NCI-H82 treated with DMSO at 0.1 percent for 48 hours (cell line): Measurements from ENCODE around the gene NTM.

Experiments
- DNase-seq: peaks from one replicate; lab custom pipeline; 2025; ENCODE audit not compliant: unreplicated experiment; lab: John Stamatoyannopoulos, UW

Gene NTM

GRCh38 chr11:131979364-131979763 lies 608.9 kb downstream of the NTM start:
- peak; percentile 17 for DNase-seq

DNA sequence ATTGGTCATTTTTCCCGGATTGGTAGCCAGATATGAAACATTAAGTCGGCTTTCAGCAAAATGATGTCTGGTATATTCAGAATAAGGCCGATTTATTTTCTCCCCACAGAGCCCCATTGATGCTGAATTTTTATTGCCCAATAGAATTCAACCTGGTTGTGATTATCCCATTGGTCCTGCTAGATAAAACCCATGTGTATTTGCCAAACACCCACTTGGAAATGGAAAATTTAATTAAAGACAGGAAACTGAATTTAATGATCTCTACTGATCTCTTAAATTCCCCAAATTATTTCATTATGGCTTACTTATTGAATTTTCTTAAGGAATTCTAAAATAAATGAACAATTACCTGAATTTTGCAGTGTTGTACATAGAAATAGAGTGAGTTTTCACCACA lies 609.8 kb downstream of the NTM start:
- DNase-seq = no peak

- peak; percentile 53 for DNase-seq
Observed at GRCh38 chr11:131980888-131981668, 610.7 kb downstream of the NTM start.

- DNase-seq = no peak
Observed at GRCh38 chr11:131982154-131982553, 611.7 kb downstream of the NTM start.

GRCh38 chr11:131985846-131986301 lies 615.5 kb downstream of the NTM start:
- DNase-seq = no peak

DNA sequence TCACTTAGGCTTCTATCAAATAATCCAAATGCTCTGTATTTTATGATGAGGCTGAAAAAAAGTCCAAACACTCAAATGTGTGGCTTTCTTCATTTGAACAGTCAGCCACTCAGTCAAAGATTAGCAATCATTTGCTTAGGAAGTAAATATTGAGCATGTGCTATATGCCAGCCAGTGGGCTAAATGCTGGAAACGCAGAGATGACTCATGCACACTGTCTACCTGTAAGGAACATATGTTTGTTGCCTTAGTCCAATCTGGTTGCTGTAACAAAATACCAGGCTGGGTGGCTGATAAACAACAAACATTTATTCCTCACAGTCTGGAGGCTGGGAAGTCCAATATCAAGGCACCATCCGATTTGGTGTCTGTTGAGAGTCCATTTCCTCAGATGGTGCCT lies 617.3 kb downstream of the NTM start:
- no peak for DNase-seq

DNA sequence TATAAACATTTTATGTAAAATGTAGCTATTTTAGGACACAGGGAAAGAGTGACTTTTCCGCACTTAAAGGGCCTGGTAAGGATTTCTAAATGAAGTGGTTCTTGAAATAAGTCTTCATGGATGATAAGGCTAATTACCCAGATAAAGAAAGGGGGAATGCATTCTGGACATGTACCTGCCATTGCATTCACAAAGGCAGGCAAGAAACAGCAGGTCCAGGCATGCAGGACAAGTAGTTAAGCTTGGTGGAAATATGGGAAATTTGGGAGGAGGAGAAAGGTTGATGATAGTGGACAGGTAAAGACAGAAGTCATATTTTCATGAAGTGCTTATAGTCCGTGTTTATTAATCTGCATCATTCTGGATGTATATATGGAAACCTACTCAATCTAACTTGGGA lies 621.2 kb downstream of the NTM start:
- no peak for DNase-seq

DNA sequence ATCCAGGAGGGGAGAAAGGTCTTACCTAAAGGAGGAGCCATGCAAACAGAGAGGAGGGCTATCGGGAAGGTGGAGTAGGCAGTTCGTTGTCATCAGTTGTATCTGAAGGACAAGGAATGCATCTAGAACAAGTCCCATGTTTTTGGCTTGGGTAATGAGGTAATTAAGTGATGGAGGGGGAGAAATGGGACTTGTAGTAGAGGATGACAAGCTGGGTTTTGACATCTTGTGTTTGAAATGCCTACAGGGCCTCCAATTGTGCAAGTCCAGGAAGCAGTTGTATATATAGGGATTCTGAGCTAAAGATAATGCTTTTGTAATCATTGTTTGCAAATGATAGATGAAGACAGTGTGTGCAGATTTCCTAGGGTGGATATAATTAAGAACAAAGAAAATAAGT lies 622.8 kb downstream of the NTM start:
- DNase-seq = no peak

GRCh38 chr11:131998020-131998419 lies 627.6 kb downstream of the NTM start:
- DNase-seq = no peak

GRCh38 chr11:131999084-131999483 lies 628.7 kb downstream of the NTM start:
- no peak for DNase-seq

DNA sequence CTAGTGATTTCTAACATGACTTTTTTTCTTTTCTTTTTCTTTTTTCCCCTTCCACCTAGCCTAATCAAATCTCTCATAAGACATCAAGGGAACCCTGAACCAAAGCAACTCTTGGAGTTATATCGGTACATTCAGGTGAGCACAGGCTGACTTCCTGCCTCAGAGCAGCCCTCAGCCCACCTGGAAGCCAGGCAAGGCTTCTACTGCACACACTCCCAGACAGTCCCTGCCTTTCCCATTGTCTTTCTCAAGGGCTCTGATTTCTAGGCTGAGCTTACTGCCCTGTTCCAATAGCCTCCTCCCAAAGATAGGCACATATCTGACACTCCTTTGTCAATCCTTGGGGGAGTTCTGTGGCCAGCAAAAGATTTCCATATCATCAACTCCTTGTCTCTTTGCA lies 629.5 kb downstream of the NTM start:
- DNase-seq = no peak

DNA sequence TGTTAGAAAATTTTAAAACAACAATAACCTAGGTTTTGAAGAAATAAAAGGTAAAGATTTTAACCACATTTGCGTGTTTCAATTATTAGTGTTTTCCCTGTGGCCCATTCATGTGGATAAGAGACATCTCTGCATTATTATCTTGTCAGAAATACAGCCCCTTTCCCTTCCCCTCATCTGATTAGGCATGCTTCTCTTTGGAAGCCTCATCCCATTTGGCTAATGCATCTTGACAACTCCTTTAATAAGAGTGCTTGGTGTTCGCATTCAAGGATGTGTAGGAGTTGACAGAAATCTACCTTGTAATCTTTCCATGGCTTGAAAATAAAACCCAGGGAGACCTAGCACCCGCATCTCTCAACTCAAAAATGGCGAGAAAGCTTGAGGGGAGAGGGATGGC lies 635.5 kb downstream of the NTM start:
- DNase-seq = no peak

DNA sequence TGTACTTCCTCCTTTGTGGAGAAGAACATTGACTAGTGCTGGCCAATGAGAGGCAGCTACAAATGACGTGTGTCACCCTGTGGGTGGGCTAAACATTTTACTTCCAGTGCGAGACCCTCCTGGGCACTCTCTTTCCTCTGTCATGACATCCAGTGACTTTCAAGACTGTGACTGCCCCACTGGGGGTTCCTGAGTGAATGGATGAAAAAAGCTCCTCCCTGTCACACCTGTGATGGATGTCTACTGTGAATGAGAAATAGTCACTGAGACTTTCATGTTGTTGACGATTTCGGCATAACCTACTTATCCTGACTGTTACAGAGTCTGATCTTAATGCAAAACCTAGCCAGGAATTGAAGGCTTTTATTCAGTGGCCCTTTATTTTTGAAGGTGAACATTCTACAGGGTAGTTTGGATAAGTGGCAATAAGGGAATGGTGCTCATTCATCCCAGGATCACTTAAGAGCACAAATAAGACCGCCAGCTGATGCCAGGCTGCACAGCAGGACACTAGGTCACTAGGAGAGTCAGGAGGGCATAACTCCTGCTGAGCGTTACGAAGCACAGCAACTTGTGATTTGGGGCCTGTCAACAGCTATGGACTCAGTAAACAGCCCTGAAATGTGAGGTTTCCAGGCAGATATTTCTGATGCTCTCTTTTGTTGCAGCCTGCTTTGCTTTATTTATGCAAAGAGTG lies 636.6 kb downstream of the NTM start:
- DNase-seq = no peak

GRCh38 chr11:132008226-132008625 lies 637.8 kb downstream of the NTM start:
- no peak for DNase-seq

DNA sequence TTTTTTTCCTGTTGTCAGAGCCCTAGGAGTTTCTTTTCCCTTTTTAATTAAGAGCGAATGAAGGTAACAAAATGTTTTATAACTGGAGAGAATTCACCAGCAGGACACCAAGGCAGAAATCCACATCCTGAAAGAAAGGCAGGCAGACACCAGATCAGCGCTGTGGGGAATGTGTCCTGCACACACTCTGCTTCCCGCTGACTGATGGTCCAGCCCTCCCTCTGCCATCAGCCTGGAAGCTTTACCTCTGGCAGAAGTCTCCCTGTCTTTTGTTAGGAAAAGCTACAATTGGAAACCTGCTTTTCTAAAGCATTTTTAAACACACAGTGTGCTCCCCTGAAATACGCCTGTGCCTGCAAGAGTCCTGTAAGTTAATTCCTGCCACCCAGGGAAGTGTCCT lies 638.5 kb downstream of the NTM start:
- DNase-seq = no peak

DNA sequence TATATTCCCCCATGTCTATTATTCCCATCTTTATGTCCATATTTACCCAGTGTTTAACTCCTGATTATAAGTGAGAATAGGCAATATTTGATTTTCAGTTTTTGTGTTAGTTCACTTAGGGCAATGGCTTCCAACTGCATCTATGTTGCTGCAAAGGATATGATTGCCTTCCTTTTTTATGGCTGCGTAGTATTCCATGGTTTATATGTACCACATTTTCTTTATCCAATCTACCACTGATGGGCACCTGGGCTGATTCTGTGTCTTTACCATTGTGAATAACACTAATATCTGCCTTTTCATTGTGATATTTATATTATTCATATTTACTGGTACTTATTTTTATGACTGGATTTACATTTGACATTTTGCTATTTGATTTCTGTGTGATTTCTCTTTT lies 649.6 kb downstream of the NTM start:
- no peak for DNase-seq

DNA sequence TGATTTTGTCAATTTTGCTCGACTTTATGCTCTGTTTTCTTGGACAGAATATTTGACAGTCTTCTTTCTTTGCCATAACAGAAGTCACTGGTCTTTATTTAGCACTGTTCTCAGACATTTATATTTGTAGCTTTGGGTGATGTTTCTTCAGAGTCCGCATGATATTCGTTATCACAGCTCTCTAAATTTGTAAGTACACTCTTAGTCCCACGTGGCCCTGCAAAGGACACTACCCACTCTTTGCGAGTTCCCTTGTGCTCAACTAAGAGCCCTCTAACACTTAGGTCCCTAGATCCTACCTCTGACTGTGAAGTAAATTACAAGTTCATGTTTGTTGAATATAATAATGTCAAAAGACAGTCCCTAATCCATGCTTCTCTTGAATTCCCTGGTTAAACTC lies 651.9 kb downstream of the NTM start:
- DNase-seq = no peak

DNA sequence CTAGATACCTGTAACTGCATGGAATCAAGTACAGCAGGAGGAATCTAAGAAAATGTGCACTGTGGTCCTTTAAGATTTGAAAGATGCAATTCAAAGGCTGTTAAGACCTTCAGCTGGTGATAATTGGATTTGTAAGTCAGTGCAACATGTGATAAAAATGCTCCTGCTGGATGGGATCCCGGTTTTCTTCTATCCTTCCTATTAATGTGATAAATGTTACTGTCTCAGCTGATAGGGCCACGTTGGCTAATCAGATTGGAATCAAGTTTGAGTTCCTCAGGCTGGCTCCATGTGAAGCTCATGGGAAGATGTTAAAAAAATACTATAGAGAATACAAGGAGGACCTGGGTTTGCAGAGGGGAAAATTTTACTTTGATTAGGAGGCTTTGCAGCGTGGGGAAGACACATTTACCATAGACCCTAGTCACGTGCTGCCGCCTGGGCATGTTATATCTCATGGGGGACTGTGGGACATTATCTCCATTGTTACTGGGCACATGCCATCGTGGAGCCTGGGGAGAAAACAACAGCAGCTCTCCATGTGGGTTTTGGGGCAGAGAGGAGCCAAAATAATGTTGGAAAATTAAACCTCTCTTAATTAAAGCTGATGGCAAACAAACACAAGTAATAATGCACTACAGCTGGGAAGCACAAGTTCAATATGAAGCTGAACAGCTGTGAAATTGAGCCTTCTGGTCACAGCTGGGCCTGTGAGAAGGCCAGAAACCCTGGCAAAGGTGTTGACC lies 652.5 kb downstream of the NTM start:
- peak; percentile 56 for DNase-seq

- no peak for DNase-seq
Observed at GRCh38 chr11:132024587-132025295, 654.3 kb downstream of the NTM start.

DNA sequence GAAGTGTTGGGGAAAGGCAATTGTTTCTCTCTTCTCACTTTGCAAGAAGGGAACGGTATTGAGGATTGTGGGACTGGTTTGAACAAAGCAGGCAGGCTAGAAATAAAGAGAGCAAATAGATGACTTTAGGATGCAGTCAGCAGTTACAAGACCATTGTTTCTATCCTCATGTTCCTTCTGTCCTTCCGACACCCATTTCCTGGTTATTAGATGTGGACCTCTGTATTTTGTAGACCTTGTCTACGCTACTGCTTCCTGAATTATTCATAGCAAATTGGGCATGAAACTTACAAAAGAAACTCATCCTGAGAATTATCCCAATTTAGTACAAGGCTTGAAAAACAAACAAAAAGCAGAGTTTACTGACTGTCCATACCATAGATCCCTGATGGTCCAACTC lies 656.3 kb downstream of the NTM start:
- no peak for DNase-seq
